PC-3 (cell line): ENCODE measurements around the gene OR10A2. TPM values are rescaled to one million over a fixed set of nuclear protein-coding genes. Genes with fewer than 3 reads are reported as not detected.

ENCODE experiments used
- ATAC-seq: fragments of 200-7000 bp; cut with Tn5 transposase; 2 replicates; pipeline ENCODE4 v1.9.1; 2020; ENCODE audit warnings: mild to moderate bottlenecking, moderate library complexity
- Bru-seq: library from RNA; stranded (reverse); fragments of 400-500 nt; gene quantifications from one replicate; lab custom pipeline; 2021; lab: Mats Ljungman, UMichigan
- BruChase-seq, 2 experiments: library from RNA; stranded (reverse); fragments of 400-500 nt; gene quantifications; one replicate each; lab custom pipeline; 2021; lab: Mats Ljungman, UMichigan
- BruUV-seq: library from RNA; stranded (reverse); fragments of 400-500 nt; replicated peaks from 2 replicates; lab custom pipeline; 2021; lab: Mats Ljungman, UMichigan
- CTCF ChIA-PET: fragments of 300-600 bp; sonication (Branson Sonifier 250); formaldehyde crosslinking; loops from one replicate; lab custom pipeline; 2022; ENCODE audit warnings: antibody characterized with exemption; lab: Charles Lee
- POLR2A ChIA-PET: fragments of 300-600 bp; sonication (Branson Sonifier 250); formaldehyde crosslinking; loops from one replicate; lab custom pipeline; 2022; ENCODE audit warnings: antibody characterized with exemption; ENCODE audit not compliant: unreplicated experiment; lab: Charles Lee
- DNase-seq: peaks from one replicate; pipeline ENCODE4 v3.0.0-alpha.2; 2015
- H2AFZ ChIP-seq: fragments of 300-600 bp; sonication (generic); 2 replicates; pipeline ENCODE4 v1.6.0; 2016; ENCODE audit warnings: antibody characterized with exemption, low read length
- H3F3A ChIP-seq: fragments of 300-600 bp; sonication (generic); one replicate; pipeline ENCODE4 v1.6.0; 2017; ENCODE audit warnings: antibody characterized with exemption, low read length, control low read depth, mild to moderate bottlenecking; ENCODE audit not compliant: unreplicated experiment
- H3K27ac ChIP-seq: fragments of 300-600 bp; sonication (generic); 2 replicates; pipeline ENCODE4 v1.5.1; 2016; ENCODE audit warnings: mild to moderate bottlenecking, low read length
- H3K27me3 ChIP-seq: fragments of 300-600 bp; sonication (generic); 2 replicates; pipeline ENCODE4 v1.6.1; 2016; ENCODE audit warnings: low read length, mixed read lengths
- H3K36me3 ChIP-seq: fragments of 300-600 bp; sonication (generic); 2 replicates; pipeline ENCODE4 v1.6.1; 2016; ENCODE audit warnings: low read depth, mixed run types, low read length, mixed read lengths
- H3K4me1 ChIP-seq: fragments of 300-600 bp; sonication (generic); 2 replicates; pipeline ENCODE4 v1.5.1; 2016; ENCODE audit warnings: low read length; ENCODE audit not compliant: insufficient read depth
- H3K4me2 ChIP-seq: fragments of 300-600 bp; sonication (generic); 2 replicates; pipeline ENCODE4 v1.6.0; 2016; ENCODE audit warnings: low read length
- H3K4me3 ChIP-seq: fragments of 300-600 bp; sonication (generic); 2 replicates; pipeline ENCODE4 v1.5.1; 2016; ENCODE audit warnings: mild to moderate bottlenecking, low read length, mixed read lengths
- H3K79me2 ChIP-seq: fragments of 300-600 bp; sonication (generic); 2 replicates; pipeline ENCODE4 v1.6.1; 2017; ENCODE audit warnings: low read length, mixed read lengths
- H3K9ac ChIP-seq: fragments of 300-600 bp; sonication (generic); 2 replicates; pipeline ENCODE4 v1.6.0; 2016; ENCODE audit warnings: mild to moderate bottlenecking, low read length
- H3K9me2 ChIP-seq: fragments of 300-600 bp; sonication (generic); replicated peaks from 2 replicates; pipeline ENCODE4 v1.6.1; 2016; ENCODE audit warnings: mixed run types, low read length, mixed read lengths
- H3K9me3 ChIP-seq: fragments of 300-600 bp; sonication (generic); 2 replicates; pipeline ENCODE4 v1.6.1; 2016; ENCODE audit warnings: low read length, mixed read lengths
- H4K20me1 ChIP-seq: fragments of 300-600 bp; sonication (generic); 2 replicates; pipeline ENCODE4 v1.6.1; 2016; ENCODE audit warnings: low read length, mixed read lengths
- EZH2 ChIP-seq: fragments of 300-600 bp; sonication (generic); IDR thresholded peaks from one replicate; pipeline ENCODE4 v1.6.1; 2017; ENCODE audit warnings: antibody characterized with exemption, mild to moderate bottlenecking, low read length; ENCODE audit not compliant: unreplicated experiment
- EZH2phosphoT487 ChIP-seq: fragments of 300-600 bp; sonication (generic); IDR thresholded peaks from 2 replicates; pipeline ENCODE4 v1.6.1; 2018; ENCODE audit warnings: mild to moderate bottlenecking, antibody characterized with exemption, low read length, borderline replicate concordance
- intact Hi-C: fragments of 100-400 bp; cut with micrococcal nuclease; formaldehyde crosslinking; loops from 2 replicates; pipeline ENCODE4 v1.9.0; 2023
- long read RNA-seq: library from polyadenylated mRNA; unstranded; transcript quantifications from one replicate; pipeline ENCODE4 v2.0.0, GENCODE V29; 2021; ENCODE audit not compliant: unreplicated experiment
- total RNA-seq: library from RNA; depleted of rRNA; stranded (reverse); fragments of >200 nt; gene quantifications from 2 replicates; pipeline ENCODE4 v1.2.3, GENCODE V29; 2014; rRNA removed
- TF ChIP-seq, protein P1 (sequence below): fragments of 300-600 bp; sonication (generic); conservative IDR thresholded peaks from 2 replicates; pipeline ENCODE4 v1.5.1; 2017; ENCODE audit warnings: antibody characterized with exemption, low read depth, mild to moderate bottlenecking, low read length

OR10A2 gene, protein sequence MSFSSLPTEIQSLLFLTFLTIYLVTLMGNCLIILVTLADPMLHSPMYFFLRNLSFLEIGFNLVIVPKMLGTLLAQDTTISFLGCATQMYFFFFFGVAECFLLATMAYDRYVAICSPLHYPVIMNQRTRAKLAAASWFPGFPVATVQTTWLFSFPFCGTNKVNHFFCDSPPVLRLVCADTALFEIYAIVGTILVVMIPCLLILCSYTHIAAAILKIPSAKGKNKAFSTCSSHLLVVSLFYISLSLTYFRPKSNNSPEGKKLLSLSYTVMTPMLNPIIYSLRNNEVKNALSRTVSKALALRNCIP
- total RNA-seq (not detected in 2 replicates), Bru-seq, nascent RNA (not detected), BruChase-seq, experiment 1, labeled RNA remaining after a 6-hour chase (not detected), BruChase-seq, experiment 2, labeled RNA remaining after a 2-hour chase (not detected)
- long read RNA-seq: 0 reads

DNA sequence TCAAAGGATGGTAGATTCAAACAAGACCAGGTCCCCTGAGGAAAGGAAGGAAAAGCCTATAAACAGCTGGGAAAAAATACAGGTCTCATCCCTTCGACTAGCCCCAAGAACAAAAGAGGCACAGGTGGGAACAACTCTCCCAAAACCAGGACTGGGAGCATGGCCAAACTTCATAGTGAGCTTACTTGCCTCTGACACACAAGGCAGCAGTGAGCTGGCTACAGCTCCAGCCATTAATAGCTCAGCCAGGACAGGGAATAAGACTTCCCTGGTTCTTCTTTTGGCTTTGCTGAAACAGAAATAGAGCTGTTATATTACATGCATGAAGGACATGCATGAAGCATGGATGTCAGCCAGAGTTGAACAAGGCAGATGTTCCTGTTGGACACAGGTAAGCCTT lies at the start of gene OR10A2:
Gene OR10A2 (plus strand): TSS at position 97 of the 400 bp plus-strand sequence. CDS start 6,698 bp downstream, outside the sequence.
- no peak for ATAC-seq
- TF ChIP-seq EZH2phosphoT487 (no peak), EZH2 (no peak)
- TF ChIP-seq, protein P1, sequence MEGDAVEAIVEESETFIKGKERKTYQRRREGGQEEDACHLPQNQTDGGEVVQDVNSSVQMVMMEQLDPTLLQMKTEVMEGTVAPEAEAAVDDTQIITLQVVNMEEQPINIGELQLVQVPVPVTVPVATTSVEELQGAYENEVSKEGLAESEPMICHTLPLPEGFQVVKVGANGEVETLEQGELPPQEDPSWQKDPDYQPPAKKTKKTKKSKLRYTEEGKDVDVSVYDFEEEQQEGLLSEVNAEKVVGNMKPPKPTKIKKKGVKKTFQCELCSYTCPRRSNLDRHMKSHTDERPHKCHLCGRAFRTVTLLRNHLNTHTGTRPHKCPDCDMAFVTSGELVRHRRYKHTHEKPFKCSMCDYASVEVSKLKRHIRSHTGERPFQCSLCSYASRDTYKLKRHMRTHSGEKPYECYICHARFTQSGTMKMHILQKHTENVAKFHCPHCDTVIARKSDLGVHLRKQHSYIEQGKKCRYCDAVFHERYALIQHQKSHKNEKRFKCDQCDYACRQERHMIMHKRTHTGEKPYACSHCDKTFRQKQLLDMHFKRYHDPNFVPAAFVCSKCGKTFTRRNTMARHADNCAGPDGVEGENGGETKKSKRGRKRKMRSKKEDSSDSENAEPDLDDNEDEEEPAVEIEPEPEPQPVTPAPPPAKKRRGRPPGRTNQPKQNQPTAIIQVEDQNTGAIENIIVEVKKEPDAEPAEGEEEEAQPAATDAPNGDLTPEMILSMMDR: no peak
- Histone ChIP-seq H3K4me3 (no peak within 1 kb of the TSS), H4K20me1 (no peaks in the 10 kb centered on the region), H3K4me2 (no peak within 1 kb of the TSS), H3F3A (no peaks in the 10 kb centered on the region), H3K9ac (no peak within 1 kb of the TSS), H3K9me2 (no peaks in the 10 kb centered on the region), H3K36me3 (no peaks in the 10 kb centered on the region), H3K4me1 (no peaks in the 10 kb centered on the region), H3K79me2 (no peaks in the 10 kb centered on the region), H3K27ac (no peak within 1 kb of the TSS), H3K9me3 (no peaks in the 10 kb centered on the region), H3K27me3 (no peaks in the 10 kb centered on the region), H2AFZ (no peak within 1 kb of the TSS)
- ChIA-PET CTCF (no interaction called here), POLR2A (no interaction called here)
- intact Hi-C loops: no loop called here
- no TSS peak for BruUV-seq
- peak; percentile 19 for DNase-seq

DNA sequence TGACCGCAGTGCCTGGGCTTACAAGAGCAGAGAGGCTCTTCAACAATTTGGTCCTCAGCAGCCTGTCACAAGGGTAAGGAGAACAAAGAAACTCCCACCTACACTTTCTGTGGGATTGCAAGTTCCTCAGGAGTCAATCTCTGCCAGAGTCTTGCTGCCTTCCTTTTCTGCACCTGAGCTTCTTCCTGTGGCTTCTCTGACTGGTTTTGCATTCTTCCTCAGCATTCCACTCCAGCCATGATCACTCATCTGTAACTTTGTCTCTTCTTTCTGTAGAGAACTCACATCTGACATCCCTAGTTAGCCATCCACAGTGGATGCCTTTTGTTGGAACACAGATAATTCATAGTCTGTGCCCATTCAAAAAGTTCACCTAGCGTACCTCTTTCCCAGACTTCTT lies 49.2 kb upstream of the OR10A2 start:
- Histone ChIP-seq H3K4me3 (no peak overlapping the region), H3K9me2 (no peaks in the 10 kb centered on the region), H3K27me3 (no peaks in the 10 kb centered on the region), H3K4me2 (no peak overlapping the region), H3K9ac (no peak overlapping the region), H3K9me3 (no peaks in the 10 kb centered on the region), H4K20me1 (no peaks in the 10 kb centered on the region), H3K79me2 (no peaks in the 10 kb centered on the region), H3K36me3 (no peaks in the 10 kb centered on the region), H3K4me1 (no peaks in the 10 kb centered on the region), H3K27ac (no peak overlapping the region), H3F3A (no peaks in the 10 kb centered on the region), H2AFZ (no peak overlapping the region)
- intact Hi-C loops: no loop called here
- POLR2A ChIA-PET: no interaction called here
- ATAC-seq: no peak
- DNase-seq: no peak
- CTCF ChIA-PET: no interaction called here
- TF ChIP-seq, protein P1: no peak
- TF ChIP-seq EZH2phosphoT487 (no peak), EZH2 (no peak)
- no TSS peak for BruUV-seq

DNA sequence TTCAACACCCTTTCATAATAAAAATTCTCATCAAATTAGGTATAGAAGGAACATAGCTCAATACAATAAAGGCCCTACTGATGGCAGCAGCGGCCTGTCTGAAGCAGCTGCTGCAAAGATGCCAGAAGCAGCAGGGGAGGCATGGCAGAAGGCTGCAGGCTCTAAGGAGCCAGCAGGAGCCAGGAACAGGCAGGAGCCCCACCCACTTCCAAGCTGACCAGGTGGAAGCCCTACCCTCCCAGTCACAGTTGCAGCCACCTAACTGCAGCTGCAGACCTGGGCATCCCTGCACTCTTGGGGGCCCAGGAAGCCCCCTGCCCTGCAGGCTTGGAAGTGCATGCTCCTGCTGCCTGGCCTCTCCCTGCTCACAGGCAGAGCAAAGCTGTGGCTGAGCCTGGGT lies 45.2 kb upstream of the OR10A2 start:
- Histone ChIP-seq H3K27me3 (no peaks in the 10 kb centered on the region), H2AFZ (no peak overlapping the region), H3K4me1 (no peaks in the 10 kb centered on the region), H3K9ac (no peak overlapping the region), H4K20me1 (no peaks in the 10 kb centered on the region), H3K9me2 (no peaks in the 10 kb centered on the region), H3F3A (no peaks in the 10 kb centered on the region), H3K4me2 (no peak overlapping the region), H3K4me3 (no peak overlapping the region), H3K36me3 (no peaks in the 10 kb centered on the region), H3K27ac (no peak overlapping the region), H3K79me2 (no peaks in the 10 kb centered on the region), H3K9me3 (no peaks in the 10 kb centered on the region)
- BruUV-seq: no TSS peak
- intact Hi-C loops: no loop called here
- POLR2A ChIA-PET: no interaction called here
- ATAC-seq (peak; percentile 40; the same call in 1 of the 2 replicates), DNase-seq (no peak)
- CTCF ChIA-PET: no interaction called here
- TF ChIP-seq EZH2phosphoT487 (no peak), EZH2 (no peak)
- TF ChIP-seq, protein P1: no peak
